BE2C (cell line): Measurements from ENCODE around the gene ADCK2.
"Not testable (repeated sequence)": the region's sequence is repeated elsewhere in the genome, so short reads cannot be mapped to it uniquely, and the experiment has no call there.

Source experiments
- DNase-seq: peaks from one replicate; pipeline ENCODE4 v3.0.0-alpha.2; 2020
- H3K27me3 ChIP-seq: fragments of 250-450 bp; sonication (Bioruptor Pico); 2 replicates; pipeline ENCODE4 v1.5.1; 2020; ENCODE audit warnings: mild to moderate bottlenecking
- H3K36me3 ChIP-seq: fragments of 250-450 bp; sonication (Bioruptor Pico); 2 replicates; pipeline ENCODE4 v1.5.1; 2020; ENCODE audit warnings: mild to moderate bottlenecking
- H3K4me1 ChIP-seq: fragments of 250-450 bp; sonication (Bioruptor Pico); 2 replicates; pipeline ENCODE4 v1.5.1; 2020
- H3K4me3 ChIP-seq: 2 replicates; pipeline ENCODE4 v1.5.1; 2011; ENCODE audit warnings: low read depth, low read length
- H3K9me3 ChIP-seq: fragments of 250-450 bp; sonication (Bioruptor Pico); 2 replicates; pipeline ENCODE4 v1.5.1; 2020
- TF ChIP-seq, protein P1 (sequence below): IDR thresholded peaks from 2 replicates; pipeline ENCODE4 v1.5.1; 2012; ENCODE audit warnings: mild to moderate bottlenecking, low read depth, low read length

Gene ADCK2

GRCh38 chr7:140702774-140703173 is 30.0 kb downstream of the ADCK2 start:
- DNase-seq: no peak
- Histone ChIP-seq H3K4me3 (no peak overlapping the region), H3K9me3 (no peaks in the 10 kb centered on the region; the same call in 1 of the 2 replicates), H3K36me3 (peaks cover 31% of the 10 kb centered on the region), H3K4me1 (no peaks in the 10 kb centered on the region), H3K27me3 (no peaks in the 10 kb centered on the region)
- TF ChIP-seq, protein P1, sequence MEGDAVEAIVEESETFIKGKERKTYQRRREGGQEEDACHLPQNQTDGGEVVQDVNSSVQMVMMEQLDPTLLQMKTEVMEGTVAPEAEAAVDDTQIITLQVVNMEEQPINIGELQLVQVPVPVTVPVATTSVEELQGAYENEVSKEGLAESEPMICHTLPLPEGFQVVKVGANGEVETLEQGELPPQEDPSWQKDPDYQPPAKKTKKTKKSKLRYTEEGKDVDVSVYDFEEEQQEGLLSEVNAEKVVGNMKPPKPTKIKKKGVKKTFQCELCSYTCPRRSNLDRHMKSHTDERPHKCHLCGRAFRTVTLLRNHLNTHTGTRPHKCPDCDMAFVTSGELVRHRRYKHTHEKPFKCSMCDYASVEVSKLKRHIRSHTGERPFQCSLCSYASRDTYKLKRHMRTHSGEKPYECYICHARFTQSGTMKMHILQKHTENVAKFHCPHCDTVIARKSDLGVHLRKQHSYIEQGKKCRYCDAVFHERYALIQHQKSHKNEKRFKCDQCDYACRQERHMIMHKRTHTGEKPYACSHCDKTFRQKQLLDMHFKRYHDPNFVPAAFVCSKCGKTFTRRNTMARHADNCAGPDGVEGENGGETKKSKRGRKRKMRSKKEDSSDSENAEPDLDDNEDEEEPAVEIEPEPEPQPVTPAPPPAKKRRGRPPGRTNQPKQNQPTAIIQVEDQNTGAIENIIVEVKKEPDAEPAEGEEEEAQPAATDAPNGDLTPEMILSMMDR: no peak

DNA sequence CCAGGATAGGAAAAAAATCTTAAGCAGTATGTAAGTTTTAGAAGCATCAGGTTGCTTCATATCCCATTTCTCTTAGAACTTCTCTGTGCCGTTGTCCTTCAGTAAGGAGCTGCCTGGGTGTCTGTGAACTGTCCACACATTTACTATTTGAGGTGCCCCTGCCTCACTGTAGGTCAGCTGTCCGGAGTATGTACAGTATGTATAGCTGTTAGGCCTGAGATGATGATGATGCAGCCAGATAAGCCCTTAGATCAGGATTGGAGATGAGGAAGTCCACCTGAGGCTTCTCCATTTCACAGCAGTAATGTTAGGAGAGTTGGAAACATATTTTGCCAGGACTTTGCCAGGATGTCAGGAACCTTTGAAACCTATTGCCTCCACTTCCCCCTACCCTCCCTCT is 31.5 kb downstream of the ADCK2 start:
- no peak for DNase-seq
- peaks cover 31% of the 10 kb centered on the region for H3K36me3 ChIP-seq
- TF ChIP-seq, protein P1: no peak
- no peaks in the 10 kb centered on the region for H3K27me3 ChIP-seq
- no peak overlapping the region for H3K4me3 ChIP-seq
- no peaks in the 10 kb centered on the region for H3K4me1 ChIP-seq
- H3K9me3 ChIP-seq: no peaks in the 10 kb centered on the region; the same call in 1 of the 2 replicates

- TF ChIP-seq, protein P1: no peak
- Histone ChIP-seq H3K4me3 (no peak overlapping the region), H3K9me3 (no peaks in the 10 kb centered on the region; the same call in 1 of the 2 replicates), H3K27me3 (no peaks in the 10 kb centered on the region), H3K4me1 (no peaks in the 10 kb centered on the region), H3K36me3 (peaks cover 31% of the 10 kb centered on the region)
- no peak for DNase-seq
These were observed 34.4 kb downstream of the ADCK2 start for GRCh38 chr7:140707132-140707531.

- H3K4me3 ChIP-seq, H3K9me3 ChIP-seq, H3K4me1 ChIP-seq, DNase-seq, H3K27me3 ChIP-seq: not testable (repeated sequence)
- peaks cover 24% of the 10 kb centered on the region for H3K36me3 ChIP-seq
These were observed 36.0 kb downstream of the ADCK2 start for GRCh38 chr7:140708764-140709163.

DNA sequence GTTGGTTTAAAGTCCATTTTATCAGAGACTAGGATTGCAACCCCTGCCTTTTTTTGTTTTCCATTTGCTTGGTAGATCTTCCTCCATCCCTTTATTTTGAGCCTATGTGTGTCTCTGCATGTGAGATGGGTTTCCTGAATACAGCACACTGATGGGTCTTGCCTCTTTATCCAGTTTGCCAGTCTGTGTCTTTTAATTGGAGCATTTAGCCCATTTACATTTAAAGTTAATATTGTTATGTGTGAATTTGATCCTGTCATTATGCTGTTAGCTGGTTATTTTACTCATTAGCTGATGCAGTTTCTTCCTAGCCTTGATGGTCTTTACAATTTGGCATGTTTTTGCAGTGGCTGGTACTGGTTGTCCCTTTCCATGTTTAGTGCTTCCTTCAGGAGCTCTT is 39.6 kb downstream of the ADCK2 start:
- H3K4me1 ChIP-seq, DNase-seq, H3K36me3 ChIP-seq, H3K9me3 ChIP-seq, H3K4me3 ChIP-seq, H3K27me3 ChIP-seq: not testable (repeated sequence)

DNA sequence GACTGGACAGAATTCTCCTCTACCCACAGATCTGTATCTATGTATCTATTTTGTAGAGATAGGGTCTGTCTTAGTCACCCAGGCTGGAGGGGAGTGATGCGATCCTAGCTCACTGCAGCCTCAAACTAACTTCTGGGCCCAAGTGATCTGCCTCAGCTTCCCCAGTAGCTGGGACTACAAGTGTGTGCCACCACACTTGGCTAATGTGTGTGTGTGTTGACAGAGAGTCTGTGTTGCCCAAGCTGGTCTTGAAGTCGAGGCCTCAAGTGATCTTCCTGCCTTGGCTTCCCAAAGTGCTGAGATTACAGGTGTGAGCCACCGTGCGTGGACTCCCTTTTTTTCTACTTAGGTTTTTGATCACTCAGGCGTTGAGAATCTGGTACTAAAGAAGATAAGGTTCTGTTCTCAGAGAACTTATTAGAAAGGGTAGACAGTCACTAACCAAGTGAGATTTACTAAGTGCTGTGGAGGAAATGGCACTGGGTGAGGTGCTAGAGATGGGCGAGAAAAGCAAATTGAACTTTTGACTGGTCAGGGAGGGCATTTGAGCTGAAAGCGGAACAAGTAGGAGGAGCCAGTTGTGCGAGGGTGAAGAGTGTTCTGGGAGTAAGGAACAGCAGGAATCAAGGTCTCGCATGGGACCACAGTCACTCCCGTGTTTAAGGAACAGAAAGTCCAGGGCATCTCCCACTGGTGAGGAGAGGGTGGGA is 41.7 kb downstream of the ADCK2 start:
- H3K9me3 ChIP-seq: no peaks in the 10 kb centered on the region
- no peaks in the 10 kb centered on the region for H3K27me3 ChIP-seq
- no peaks in the 10 kb centered on the region; the same call in 1 of the 2 replicates for H3K36me3 ChIP-seq
- H3K4me3 ChIP-seq: no peak overlapping the region
- no peaks in the 10 kb centered on the region for H3K4me1 ChIP-seq
- TF ChIP-seq, protein P1: no peak
- DNase-seq: no peak

DNA sequence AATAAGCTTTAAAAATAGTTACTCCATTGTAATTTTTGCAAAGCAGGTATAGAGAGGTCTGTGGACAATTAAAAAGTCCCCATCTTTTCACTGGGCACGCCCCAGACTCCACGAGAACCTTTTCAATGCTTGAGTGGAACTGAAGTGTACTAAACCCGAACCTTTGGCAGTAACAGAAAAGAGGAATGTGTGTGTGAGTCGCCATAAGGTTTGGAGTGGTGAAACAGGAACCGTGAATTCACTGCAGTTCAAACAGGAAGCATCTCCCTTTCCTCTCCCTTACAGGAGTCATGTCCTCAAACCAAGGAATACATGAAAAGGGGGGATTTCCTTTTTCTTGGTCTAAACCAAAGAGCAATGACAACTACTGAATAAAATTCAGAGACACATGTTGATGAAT is 47.0 kb downstream of the ADCK2 start:
- TF ChIP-seq, protein P1: no peak
- Histone ChIP-seq H3K9me3 (no peaks in the 10 kb centered on the region), H3K4me3 (no peak overlapping the region), H3K27me3 (no peaks in the 10 kb centered on the region), H3K36me3 (no peaks in the 10 kb centered on the region; the same call in 1 of the 2 replicates), H3K4me1 (peaks cover 4% of the 10 kb centered on the region)
- DNase-seq: no peak
